HG03097 (cell line): ENCODE data around the gene THADA.

Experiments used
- ATAC-seq: cut with Tn5 transposase; IDR thresholded peaks from one replicate; pipeline ENCODE4 v1.9.1; 2021; ENCODE audit not compliant: unreplicated experiment, low FRiP score

THADA gene

GRCh38 chr2:43340066-43340465 is 255.8 kb downstream of the THADA start:
- no peak for ATAC-seq

DNA sequence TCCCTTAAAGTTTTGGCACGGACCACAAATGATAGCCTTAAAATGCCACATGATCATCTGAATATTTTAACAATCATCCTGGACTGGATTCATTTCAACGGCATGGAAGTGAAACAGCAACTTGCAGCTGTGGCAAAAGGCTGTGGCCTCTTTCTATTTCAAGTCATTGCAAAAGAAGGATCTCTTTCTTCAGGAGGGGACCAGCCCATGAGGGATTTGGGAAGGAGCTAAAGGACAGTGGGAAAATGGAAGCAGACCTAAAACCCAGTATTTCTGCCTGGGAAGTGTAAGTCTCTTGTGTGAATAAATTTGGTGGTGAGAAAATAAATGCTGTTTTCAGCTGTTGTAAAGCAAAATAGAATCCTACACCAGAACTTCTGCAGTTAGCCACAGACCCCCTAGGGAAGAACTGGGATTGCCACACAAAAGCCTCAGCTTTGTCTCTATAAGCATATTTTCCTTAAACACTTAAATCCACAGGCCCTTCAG is 262.1 kb downstream of the THADA start:
- ATAC-seq, result no peak

DNA sequence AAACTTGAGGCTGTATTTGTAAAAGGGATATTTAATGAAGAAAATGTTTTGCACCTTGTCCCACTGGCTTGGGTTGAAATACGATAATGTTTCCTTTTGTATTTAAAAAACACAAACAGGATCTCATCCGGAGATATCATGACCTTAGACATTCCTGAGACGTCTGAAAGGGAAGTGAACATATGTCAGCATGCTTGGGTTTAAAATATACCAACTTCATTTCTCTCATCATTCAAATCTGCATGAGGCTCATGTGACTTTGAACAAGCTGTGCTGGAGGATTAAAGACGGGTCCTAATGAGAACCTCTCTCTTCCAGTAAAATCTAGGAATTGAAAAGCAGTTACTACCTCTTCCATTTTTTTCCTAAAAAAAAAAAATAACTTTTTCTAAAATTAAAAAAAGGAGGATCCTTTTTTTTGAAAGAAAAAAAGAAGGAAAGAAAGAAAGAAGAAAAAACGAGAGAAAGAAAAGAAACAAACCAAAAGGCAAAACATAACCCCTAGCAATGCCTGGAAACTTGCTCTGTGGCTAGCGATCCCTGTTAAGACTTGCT is 262.7 kb downstream of the THADA start:
- ATAC-seq, result no peak

DNA sequence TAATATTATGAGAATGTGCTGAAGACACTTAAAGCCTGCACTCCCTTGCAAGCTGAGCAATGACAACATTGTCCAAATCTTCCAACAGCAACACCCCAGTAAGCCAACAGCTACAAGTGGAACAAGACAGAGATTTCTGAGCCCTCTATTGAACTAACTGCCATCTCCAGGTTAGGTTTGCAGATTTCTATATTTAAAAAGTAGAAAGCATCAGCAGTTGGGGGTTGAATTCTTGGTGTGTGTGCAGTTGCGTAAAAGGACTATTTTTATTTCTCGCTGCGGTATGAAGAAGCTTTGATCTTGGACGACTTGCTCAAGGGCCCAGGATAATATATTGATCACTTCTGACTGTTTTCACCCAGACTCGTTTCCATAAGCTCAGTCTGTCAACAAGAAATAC is 263.2 kb downstream of the THADA start:
- no peak for ATAC-seq

- no peak for ATAC-seq
Measured at GRCh38 chr2:43331422-43331821, 264.4 kb downstream of the THADA start.

DNA sequence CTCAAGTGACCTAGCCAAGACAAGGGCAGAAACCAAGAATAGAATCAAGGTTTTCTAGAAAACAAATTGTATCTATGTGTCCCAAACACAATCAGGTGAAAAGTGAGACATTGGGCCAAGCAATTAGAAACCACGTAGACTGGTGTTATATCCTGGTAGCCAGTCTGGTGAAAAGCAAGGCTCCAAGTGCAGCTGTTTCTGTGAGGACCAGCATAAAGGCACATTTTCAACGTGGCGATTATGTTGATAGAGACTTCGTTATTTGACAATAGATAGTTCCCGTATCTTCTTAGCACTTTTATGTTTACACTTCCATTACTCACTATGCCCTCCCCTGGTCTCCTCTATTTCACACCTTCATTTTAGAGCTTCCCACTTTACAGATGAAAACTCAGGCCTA is 266.2 kb downstream of the THADA start:
- no peak for ATAC-seq

- ATAC-seq, result no peak
Measured at GRCh38 chr2:43328832-43329231, 267.0 kb downstream of the THADA start.

DNA sequence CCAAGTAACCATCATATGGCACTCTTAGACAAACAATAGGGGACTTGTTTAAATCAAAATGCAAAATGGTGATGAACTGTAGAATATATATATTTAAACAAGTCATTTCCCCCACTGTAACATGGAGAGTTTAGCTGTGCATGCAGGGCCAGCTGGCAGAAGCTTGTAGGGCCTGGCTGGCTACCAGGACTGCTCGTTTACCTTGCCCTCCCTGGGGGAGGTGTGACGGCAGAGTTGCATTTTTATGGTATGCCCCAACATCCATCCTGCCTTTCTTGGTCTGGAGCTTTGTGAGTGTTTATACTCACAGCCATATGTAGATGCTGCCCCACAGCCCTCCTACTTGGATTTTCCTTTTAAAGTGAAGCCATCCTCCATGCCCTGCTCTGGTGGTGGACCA is 267.7 kb downstream of the THADA start:
- no peak for ATAC-seq

DNA sequence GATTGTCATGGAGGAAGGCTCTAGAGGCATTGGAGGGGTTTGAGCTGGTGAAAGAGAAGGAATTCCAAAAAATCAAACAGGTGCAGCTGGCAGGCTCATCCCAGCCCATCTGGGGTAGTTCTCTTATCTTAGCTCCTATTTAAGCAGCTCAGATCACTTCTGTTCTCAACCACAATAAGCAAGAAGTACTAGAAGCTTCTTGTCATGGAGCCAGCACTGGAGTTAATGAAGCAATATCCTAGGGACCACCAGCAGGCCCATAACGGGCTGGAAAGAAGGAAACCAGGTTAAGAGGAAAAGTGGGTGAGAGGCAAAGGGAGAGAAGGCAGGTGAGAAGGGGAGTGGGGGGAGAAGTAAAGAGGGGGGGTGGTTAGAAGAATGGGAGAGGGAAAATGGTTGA is 268.7 kb downstream of the THADA start:
- no peak for ATAC-seq

DNA sequence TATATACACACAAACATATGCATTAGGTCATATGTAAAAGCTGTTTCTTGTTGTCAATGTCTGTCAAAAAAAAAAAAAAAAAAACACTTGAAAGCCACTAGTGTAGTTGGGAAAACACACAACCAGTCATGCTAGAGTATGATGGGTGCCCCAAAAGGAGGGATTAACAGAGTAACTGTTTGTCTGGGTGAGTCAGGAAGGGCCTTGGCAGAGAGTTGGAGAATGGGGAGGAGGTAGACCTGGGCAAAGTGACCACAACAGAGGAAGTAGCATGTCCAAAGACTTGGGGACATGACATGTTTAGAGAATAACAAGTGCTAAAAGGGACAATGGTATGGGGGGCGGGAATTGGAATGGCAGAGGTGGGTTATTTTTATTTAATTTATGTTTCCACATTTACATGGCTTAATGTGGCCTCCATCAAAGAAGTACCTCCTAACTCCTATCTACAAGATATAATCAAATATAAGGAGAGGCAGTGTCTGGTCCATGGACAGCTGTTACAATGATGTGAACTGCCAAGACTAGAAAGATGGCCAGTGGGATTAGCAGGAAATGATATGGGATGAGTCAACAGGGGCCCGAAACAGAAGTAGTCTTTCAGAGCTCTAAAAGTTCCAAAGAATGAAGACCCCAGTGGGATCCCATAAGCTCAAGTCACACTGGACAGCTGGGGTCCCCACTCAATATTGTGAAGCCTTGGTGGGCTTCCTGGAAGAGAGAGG is 269.6 kb downstream of the THADA start:
- no peak for ATAC-seq

DNA sequence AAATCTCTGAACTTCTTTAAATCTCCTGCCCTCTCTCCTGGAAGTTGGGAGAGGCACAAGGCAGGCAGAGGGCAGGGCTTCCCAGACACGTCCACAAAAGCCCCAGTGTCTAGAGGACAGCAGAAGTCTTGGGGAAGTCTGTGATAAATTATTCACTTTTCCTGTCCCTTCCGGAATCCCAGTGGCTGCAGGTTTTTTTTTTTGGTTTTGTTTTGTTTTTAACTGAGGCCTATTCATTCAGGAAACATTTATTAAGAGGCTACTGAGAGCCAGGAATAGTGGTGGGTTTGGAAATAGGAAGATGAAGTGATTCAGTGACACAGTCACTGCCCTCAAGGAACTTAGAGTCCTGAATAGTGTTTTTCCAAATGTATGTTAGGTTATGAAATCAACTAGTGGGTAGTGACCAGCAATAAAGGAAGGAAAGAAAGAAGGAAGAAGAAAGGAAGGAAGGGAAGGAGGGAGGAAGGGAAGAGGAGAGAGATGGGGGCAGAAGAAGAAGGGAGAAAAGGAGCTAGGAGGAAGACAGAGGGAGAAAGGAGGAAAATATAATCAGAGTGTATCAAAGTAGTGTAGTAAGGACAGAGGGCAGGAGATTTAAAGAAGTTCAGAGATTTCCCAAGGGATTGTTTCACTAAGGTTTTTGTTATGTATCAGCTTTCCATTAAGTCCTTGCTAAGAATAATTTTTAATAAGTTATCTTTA is 270.6 kb downstream of the THADA start:
- ATAC-seq, result no peak

DNA sequence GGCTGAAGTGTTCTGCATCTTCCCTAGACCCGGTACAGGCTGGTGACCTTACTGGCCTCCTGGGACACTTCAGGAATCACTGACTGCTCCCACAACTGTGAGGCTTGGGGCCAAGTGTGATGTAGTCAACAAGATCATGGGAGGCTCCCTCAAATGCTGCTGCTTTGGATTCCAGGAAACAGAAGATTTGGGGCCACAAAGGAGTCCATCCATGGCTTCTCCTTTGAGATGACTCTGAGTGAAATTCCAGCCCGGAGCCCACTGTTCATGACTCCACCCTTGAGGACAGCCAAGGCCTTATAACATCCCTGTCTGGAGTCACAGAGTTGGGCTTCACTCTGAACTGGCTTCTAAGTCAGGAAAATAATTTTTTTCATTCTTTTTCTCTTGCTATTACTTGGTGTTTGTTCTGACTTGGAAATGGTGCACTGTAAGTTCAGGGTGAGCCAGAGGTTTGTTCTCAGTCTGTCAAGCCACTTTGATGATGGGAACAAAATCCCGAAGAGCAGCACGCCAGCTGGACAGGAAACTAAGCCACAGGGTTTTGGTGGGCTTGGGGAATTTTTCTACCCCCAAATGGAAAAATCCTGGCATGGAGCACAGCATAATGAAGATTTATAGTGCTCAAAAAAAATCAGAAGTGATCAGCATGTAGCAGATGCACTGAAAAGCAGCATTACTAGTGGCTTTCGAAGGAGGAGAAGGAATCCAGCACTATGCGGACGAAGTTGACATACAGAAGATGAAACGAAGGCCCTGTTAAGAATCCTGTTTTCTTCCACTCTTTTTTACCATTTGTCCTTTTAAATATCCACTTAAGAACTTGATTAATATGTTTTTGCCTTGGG is 271.4 kb downstream of the THADA start:
- no peak for ATAC-seq

DNA sequence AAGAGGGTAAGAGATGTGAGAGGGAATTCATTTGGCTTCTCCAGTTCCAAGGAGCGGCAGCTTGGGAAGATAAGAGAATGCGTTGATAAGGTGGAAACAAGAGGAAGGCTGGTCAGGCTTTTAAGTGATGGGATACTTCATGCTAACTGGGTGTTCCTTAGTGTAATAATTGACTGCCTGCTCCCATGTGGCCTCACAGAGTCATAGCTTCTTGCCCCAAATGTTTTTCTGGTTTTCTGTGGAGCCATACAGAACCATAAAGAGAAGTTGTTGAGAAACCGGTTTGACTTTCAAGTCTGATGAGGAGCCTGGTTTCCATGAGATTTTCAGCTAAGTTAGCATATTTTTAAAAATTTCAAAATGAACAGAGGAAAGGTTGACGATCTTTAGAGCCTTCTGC is 272.0 kb downstream of the THADA start:
- no peak for ATAC-seq

DNA sequence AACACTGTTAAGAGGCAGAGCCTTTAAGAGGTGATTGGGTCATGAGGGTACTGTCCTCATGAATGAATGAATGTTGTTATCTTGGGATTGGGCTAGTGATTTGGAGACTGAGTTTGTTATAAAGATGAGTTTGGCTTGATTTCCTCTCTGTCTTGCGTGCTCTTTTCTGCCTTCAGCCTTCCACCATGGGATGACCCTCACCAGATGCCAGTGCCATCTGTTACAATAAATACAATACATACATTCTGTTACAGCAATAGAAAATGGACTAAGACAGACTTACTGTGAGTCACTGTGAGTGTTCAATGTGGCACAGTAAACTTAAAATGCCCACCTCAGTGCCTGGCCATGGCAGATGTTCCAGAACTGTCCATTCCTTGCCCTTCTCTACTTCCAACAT is 274.4 kb downstream of the THADA start:
- no peak for ATAC-seq

- ATAC-seq, result no peak
Measured at GRCh38 chr2:43319541-43319940, 276.3 kb downstream of the THADA start.

GRCh38 chr2:43318791-43319190 is 277.0 kb downstream of the THADA start:
- ATAC-seq, result no peak

- ATAC-seq, result no peak
Measured at GRCh38 chr2:43317680-43318079, 278.2 kb downstream of the THADA start.

- ATAC-seq, result no peak
Measured at GRCh38 chr2:43317194-43317593, 278.6 kb downstream of the THADA start.

- no peak for ATAC-seq
Measured at GRCh38 chr2:43315482-43315881, 280.4 kb downstream of the THADA start.

DNA sequence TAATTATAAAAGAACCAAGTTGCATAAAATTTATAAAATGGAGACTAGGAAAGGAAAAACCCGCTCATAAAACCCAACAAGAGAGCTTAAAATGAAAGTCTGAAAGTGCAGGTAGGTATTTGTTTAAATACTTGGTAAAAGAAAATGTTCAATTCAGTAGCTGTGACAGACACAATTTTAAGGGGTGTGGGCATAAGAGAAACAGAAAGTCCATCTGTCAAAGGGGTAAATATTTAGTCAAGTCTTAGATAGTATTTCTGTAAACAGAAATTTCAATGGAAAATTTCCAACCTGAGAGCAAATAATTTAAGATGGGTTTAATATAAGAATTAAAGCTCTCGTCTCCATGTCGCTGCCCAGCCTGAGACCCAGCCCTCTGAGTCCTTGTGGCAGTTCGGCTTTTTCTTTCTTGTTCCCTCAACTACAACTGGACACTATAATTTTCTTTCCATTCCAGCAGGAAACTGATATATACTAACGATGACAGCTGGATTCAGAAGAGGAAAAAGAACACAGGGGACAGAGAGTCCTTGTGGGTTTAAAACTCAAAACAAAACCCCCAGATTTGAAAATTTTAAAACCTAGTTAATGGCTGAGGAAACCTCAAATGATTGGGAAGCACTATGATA is 281.4 kb downstream of the THADA start:
- no peak for ATAC-seq

GRCh38 chr2:43313642-43314017 is 282.2 kb downstream of the THADA start:
- no peak for ATAC-seq
